ENCODE results near the gene GRB2.
"Not testable (repeated sequence)": the region's sequence is repeated elsewhere in the genome, so short reads cannot be mapped to it uniquely, and the experiment has no call there.

Gene GRB2

GRCh38 chr17:75386430-75386829 is 19.0 kb downstream of the GRB2 start:
- no peak for TF ChIP-seq CTCF (conservative IDR thresholded peaks at IDR 0.05; ENCODE audit: low read depth, low read length)
- no peak overlapping the region for H3K4me3 ChIP-seq (ENCODE audit: low read depth, low read length)
- DNase-seq (ENCODE audit: low read depth): no peak

GRCh38 chr17:75384751-75385150 is 20.7 kb downstream of the GRB2 start:
- no peak overlapping the region for H3K4me3 ChIP-seq (ENCODE audit: low read depth, low read length)
- DNase-seq (ENCODE audit: low read depth): no peak
- TF ChIP-seq CTCF (conservative IDR thresholded peaks at IDR 0.05; ENCODE audit: low read depth, low read length): no peak

DNA sequence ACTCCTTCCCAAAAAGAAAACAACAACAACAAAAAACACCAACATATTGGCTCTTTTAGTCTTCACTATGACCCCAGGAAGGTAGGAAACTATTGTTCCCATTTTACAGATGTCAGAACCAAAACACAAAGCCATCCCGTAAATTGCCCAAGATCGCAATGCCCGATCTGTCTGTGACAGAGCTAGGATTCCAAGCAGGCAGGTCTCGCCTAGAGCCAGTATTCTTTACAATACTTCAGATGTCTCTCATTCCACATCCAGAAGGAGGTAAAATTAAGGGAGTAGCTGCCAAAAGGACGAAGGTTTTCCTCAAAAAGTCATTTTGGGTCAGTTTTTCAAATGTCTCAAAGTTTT is 21.7 kb downstream of the GRB2 start:
- no peak overlapping the region for H3K4me3 ChIP-seq (ENCODE audit: low read depth, low read length)
- no peak for TF ChIP-seq CTCF (conservative IDR thresholded peaks at IDR 0.05; ENCODE audit: low read depth, low read length)
- DNase-seq (ENCODE audit: low read depth): no peak

- no peak for TF ChIP-seq CTCF (conservative IDR thresholded peaks at IDR 0.05; ENCODE audit: low read depth, low read length)
Measured at GRCh38 chr17:75380750-75381149, 24.7 kb downstream of the GRB2 start.

DNA sequence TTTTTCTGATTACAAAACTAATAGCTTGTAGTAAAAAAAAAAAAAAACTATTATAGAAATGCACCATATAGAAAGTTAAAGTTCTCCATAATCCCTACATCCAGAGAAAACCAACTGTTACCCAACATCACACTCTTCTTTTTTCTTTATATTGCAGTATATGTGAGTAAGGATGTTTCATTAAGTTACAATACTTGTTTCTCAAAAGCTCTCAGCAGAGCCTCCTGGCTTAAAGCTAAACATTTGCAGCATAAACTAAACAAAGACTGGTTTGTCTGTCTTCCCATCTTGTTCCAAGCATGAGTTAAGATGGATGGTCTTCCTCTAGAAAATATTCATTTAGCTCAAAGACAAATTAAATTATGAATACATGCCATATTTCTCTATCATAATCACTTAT is 25.2 kb downstream of the GRB2 start:
- TF ChIP-seq CTCF (conservative IDR thresholded peaks at IDR 0.05; ENCODE audit: low read depth, low read length): no peak
- no peak overlapping the region for H3K4me3 ChIP-seq (ENCODE audit: low read depth, low read length)
- no peak for DNase-seq (ENCODE audit: low read depth)

More at GRCh38 chr17:75380750-75381149, 24.7 kb downstream of the GRB2 start:
- no peak for DNase-seq (ENCODE audit: low read depth)
- no peak overlapping the region for H3K4me3 ChIP-seq (ENCODE audit: low read depth, low read length)

DNA sequence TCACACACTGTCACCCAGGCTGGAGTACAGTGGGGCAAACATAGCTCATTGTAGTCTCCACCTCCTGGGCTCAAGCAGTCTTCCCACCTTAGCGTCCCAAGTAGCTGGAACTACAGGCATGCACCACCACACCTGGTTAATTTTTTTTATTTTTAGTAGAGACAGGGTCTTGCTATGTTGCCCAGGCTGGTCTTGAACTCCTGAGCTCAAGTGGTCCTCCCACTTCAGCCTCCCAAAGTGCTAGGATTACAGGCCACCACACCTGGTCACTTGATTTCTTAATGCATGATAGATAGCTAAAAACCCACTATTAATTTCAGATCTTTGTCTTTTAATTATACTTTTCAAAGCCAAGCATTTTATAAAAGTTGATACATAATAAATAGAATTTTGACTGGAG is 26.1 kb downstream of the GRB2 start:
- H3K4me3 ChIP-seq (ENCODE audit: low read depth, low read length): not testable (repeated sequence)

GRCh38 chr17:75373280-75373679 is 32.2 kb downstream of the GRB2 start:
- TF ChIP-seq CTCF (conservative IDR thresholded peaks at IDR 0.05; ENCODE audit: low read depth, low read length): no peak
- H3K4me3 ChIP-seq (ENCODE audit: low read depth, low read length): no peak overlapping the region
- DNase-seq (ENCODE audit: low read depth): no peak

More for the DNA sequence above, 26.1 kb downstream of the GRB2 start:
- not testable (repeated sequence) for DNase-seq (ENCODE audit: low read depth)

DNA sequence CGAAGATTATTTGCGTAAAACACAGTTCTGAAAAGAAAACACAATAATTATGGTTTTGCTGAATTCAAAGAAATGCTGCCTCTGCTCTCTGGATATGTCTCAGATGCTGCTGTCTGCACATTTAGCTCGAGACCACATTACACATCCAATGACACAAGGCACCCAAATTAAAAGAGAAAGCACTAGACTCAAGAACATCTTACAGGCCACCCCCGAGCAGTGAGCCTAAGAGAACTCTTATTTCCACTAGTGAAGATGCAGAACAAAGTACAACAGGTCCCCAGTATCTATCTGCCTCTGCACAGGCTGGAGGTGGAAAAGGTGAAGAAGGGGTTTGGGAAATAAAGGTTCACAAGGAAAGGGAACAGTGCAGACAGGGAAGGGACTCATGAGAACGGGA is 33.5 kb downstream of the GRB2 start:
- no peak for DNase-seq (ENCODE audit: low read depth)
- H3K4me3 ChIP-seq (ENCODE audit: low read depth, low read length): no peak overlapping the region
- no peak for TF ChIP-seq CTCF (conservative IDR thresholded peaks at IDR 0.05; ENCODE audit: low read depth, low read length)

All from choroid plexus epithelial cell (primary cell).